GM12801 (cell line): ENCODE data around the gene ZC3H11A.

ENCODE experiments used
- TF ChIP-seq, protein P1 (sequence below): IDR thresholded peaks from one replicate; pipeline ENCODE4 v1.5.1; 2011; ENCODE audit warnings: control low read depth; ENCODE audit not compliant: insufficient read length; ENCODE audit errors: extremely low read depth

Gene ZC3H11A

DNA sequence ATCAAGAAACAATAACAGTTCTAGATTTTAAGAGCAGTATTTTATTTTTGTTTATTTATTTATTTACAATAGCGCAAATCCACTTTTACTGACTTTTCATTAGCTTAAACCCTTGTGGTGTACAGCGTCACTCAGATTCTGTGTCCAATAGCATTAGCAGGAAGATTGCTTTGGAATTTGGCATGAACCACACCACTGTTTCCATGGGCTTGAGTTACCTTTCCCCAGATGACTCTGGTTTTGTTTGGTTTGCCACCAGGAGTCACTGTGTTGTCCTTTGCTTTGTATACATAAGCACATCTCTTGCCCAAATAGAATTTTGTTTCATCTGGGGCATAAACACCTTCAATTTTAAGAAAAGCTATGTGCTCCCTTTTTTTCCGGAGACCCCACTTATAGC is 40.1 kb downstream of the ZC3H11A start:
- TF ChIP-seq, protein P1, sequence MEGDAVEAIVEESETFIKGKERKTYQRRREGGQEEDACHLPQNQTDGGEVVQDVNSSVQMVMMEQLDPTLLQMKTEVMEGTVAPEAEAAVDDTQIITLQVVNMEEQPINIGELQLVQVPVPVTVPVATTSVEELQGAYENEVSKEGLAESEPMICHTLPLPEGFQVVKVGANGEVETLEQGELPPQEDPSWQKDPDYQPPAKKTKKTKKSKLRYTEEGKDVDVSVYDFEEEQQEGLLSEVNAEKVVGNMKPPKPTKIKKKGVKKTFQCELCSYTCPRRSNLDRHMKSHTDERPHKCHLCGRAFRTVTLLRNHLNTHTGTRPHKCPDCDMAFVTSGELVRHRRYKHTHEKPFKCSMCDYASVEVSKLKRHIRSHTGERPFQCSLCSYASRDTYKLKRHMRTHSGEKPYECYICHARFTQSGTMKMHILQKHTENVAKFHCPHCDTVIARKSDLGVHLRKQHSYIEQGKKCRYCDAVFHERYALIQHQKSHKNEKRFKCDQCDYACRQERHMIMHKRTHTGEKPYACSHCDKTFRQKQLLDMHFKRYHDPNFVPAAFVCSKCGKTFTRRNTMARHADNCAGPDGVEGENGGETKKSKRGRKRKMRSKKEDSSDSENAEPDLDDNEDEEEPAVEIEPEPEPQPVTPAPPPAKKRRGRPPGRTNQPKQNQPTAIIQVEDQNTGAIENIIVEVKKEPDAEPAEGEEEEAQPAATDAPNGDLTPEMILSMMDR = no peak

DNA sequence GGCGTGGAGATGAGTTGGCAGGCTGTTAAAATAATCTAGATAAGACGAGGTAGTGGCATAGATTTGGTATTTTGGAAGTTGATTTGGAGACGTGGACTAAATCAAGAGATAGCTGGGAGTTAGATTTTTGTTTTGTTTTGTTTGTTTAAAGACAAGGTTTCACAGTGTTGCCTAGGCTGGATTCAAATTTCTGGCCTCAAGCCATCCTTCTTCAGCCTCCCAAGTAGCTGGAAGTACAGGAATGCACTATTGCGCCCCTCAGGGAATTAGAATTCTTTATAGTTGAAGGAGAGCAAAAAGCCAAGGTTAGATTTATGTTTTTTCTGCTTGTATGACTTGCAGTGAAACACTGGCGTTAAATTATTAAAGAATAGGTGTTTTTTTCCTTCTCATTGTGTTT is 43.7 kb downstream of the ZC3H11A start:
- TF ChIP-seq, protein P1 = no peak

DNA sequence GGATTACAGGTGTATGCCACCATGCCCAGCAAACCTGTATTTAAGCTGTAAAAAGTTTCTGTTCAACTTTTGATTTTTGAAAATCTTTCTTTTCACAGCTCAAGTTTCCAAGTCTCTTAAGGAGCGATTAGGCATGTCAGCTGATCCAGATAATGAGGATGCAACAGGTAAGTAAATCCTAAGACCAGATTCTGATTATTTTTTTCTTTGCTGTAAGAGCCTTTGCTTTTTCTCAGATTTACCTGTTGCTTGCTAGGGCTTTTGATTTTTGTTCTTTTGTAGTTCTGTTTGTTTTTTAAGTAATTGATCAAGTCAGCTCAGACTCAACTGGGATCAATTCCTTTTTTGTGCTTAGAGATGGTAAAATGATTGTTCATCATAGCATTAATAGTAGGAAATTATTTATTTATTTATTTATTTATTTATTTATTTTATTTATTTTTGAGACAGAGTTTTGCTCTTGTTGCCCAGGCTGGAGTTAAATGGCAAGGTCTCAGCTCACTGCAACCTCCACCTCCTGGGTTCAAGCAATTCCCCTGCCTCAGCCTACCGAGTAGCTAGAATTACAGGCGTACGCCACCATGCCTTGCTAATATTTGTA is 44.9 kb downstream of the ZC3H11A start:
- TF ChIP-seq, protein P1 = no peak

DNA sequence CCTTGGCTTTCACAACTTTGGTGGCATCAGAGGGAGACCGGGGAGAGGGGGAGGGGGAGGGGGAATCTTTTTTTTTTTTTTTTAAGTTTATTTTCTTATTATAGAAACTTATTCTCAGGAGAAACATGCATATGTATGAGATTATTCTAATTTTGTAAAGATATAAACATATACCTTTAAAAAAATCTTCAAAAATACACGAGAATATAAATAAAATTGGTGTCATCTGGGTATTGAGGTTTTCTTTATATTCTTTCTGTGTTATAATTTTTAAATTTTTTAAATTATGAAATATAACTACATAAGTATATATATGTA is 47.1 kb downstream of the ZC3H11A start:
- TF ChIP-seq, protein P1 = no peak

DNA sequence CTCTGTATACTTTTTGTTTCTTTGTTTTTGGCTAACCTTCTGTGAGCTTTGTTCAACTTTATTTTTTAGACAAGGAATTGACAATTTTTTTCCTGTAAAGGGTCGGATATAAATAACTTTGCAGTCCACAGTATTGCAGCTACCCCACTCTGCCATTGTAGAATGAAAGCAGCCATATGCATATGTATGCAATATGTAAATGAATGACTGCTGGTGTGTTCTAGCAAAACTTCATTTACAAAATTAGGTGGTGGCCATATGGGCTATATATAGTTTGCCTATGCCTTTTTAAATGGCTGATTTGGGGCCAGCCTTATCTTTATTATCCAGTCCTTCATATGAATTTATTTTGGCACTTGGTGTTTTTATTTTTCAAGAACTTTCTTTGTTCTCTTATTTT is 48.0 kb downstream of the ZC3H11A start:
- TF ChIP-seq, protein P1 = no peak
